Measurements from ENCODE around the gene CELSR1.

Gene CELSR1

GRCh38 chr22:46312056-46312455 is 225.4 kb downstream of the CELSR1 start:
- no peak for DNase-seq (ENCODE audit: low read depth)
- no peak for TF ChIP-seq CTCF (IDR thresholded peaks at IDR 0.05; ENCODE audit: insufficient read depth, low read depth, low read length, missing control alignments)
- H3K4me3 ChIP-seq (ENCODE audit: low read length): no peak overlapping the region
